ENCODE results near the gene KCNN3.

The KCNN3 gene

DNA sequence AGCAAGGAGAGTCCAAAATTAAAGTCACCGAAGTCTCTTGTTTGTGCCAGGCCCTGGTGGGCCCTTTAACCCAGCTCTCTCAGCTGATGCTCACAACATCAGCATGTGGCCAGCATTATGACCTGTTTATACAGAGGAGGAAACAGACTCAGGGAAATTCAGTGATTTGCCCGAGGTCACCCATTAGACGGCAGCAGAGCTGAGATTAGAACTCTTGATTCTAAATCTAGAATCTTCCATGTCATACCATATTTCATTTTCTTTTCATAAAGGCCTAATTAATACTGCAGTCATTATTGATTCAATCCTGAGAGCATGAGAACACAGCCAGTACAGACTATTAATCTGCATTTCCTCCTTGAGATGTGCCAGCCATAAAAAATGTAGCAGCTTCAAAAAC is 63.7 kb downstream of the KCNN3 start:
- WGBS, 2 experiments, result 86 to 94% methylated on average over 3 of the region's 3 CpGs
- no peak overlapping the region for H3K4me3 ChIP-seq (ENCODE audit: insufficient read depth, low read depth, low read length)
- no peaks in the 10 kb centered on the region for H3K27me3 ChIP-seq (ENCODE audit: control insufficient read depth, insufficient read depth, low read length, poor library complexity, severe bottlenecking)

DNA sequence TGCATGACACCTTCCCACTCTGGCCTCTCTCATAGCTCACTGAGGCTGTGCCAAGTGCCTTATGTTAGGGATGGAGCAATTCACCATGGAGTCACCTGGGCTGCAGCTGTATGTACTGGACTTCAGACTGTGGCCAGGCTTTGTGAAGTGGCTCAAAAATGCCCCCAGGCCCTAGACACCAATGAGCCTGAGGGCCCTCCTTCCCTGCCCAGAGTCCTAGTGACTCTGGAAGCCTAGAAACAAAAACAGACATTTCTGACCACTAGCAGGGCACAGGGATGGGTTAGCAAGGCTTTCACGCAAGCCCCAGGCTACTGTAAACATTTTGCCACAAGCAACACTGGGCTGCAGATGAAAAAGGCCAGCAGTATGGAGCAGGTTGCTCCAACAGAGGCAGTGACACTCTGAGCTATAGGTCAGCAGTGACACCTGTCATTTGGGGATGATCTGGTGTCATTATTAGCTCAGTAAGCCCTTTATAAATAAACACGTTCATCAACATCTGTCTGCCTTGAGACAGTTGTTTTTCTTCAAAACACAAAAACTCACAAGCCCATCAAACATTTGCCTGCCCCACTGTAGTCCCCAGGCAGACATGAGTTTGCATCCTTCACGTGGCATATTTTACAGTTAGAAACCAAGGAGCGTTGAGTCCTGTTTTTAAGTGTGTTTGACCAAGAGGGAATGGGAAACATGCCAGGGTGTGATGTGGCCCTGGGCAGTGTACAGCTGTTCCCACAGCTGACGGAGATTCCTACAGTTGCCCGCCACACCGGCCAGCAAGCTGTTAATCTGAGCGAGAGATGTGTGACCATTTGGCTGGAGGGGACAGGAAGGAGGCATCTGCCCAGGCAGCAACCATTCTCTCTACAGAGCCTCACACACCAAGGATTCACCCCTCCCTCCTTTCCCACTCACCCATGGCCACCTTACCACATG is 66.8 kb downstream of the KCNN3 start:
- peaks cover 15% of the 10 kb centered on the region for H3K4me1 ChIP-seq (ENCODE audit: control insufficient read depth, insufficient read depth, low read length)
- WGBS, 2 experiments, result 91 to 94% methylated on average over 8 of the region's 8 CpGs
- no peaks in the 10 kb centered on the region for H3K27me3 ChIP-seq (ENCODE audit: control insufficient read depth, insufficient read depth, low read length, poor library complexity, severe bottlenecking)

More for the DNA sequence above, 63.7 kb downstream of the KCNN3 start:
- Histone ChIP-seq H3K9me3 (ENCODE audit: control insufficient read depth, low read length) (no peaks in the 10 kb centered on the region), H3K4me1 (ENCODE audit: control insufficient read depth, insufficient read depth, low read length) (peaks cover 15% of the 10 kb centered on the region), H3K36me3 (ENCODE audit: control insufficient read depth, insufficient read depth, low read length) (no peaks in the 10 kb centered on the region), H3K27ac (ENCODE audit: insufficient read depth, low read depth, low read length, poor library complexity, severe bottlenecking) (no peak overlapping the region)

DNA sequence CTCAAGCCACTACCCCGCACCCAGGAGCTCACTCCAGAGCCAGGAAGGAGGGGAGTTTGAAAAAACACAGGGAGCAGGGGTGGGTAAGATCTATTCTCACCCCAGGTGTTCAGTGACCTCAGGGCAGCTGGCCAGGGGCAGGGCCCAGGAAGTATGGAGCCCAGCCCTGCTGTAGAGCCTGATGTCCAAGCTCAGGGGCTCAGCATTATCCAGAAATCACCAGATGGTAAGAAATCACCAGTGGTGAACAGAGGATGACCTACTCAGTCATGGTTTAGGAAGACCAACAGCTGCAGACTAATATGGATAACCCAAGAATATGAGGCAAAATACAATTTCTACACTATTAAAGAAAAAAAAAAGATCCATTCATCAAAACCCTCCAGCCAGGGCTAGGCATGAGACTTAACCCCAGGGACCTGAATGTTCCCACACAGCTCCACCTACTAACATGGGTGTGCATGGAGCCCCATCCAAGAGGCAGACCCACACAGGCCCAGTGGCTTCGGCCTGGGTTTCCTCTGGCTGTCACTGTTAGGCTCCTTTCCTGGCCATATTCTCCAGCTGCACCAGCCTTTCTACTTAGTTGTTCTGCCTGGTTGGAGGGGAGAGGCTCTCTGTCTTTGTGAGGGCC is 67.6 kb downstream of the KCNN3 start:
- H3K4me1 ChIP-seq (ENCODE audit: control insufficient read depth, insufficient read depth, low read length), result peaks cover 11% of the 10 kb centered on the region
- WGBS, 2 experiments, result 91 to 100% methylated on average over 2 of the region's 2 CpGs
- no peaks in the 10 kb centered on the region for H3K27me3 ChIP-seq (ENCODE audit: control insufficient read depth, insufficient read depth, low read length, poor library complexity, severe bottlenecking)
- no peaks in the 10 kb centered on the region for H3K9me3 ChIP-seq (ENCODE audit: control insufficient read depth, low read length)
- H3K4me3 ChIP-seq (ENCODE audit: insufficient read depth, low read depth, low read length), result no peak overlapping the region
- no peak overlapping the region for H3K27ac ChIP-seq (ENCODE audit: insufficient read depth, low read depth, low read length, poor library complexity, severe bottlenecking)
- H3K36me3 ChIP-seq (ENCODE audit: control insufficient read depth, insufficient read depth, low read length), result no peaks in the 10 kb centered on the region

More for the DNA sequence above, 66.8 kb downstream of the KCNN3 start:
- H3K9me3 ChIP-seq (ENCODE audit: control insufficient read depth, low read length), result no peaks in the 10 kb centered on the region
- H3K36me3 ChIP-seq (ENCODE audit: control insufficient read depth, insufficient read depth, low read length), result no peaks in the 10 kb centered on the region
- H3K4me3 ChIP-seq (ENCODE audit: insufficient read depth, low read depth, low read length), result no peak overlapping the region
- no peak overlapping the region for H3K27ac ChIP-seq (ENCODE audit: insufficient read depth, low read depth, low read length, poor library complexity, severe bottlenecking)

DNA sequence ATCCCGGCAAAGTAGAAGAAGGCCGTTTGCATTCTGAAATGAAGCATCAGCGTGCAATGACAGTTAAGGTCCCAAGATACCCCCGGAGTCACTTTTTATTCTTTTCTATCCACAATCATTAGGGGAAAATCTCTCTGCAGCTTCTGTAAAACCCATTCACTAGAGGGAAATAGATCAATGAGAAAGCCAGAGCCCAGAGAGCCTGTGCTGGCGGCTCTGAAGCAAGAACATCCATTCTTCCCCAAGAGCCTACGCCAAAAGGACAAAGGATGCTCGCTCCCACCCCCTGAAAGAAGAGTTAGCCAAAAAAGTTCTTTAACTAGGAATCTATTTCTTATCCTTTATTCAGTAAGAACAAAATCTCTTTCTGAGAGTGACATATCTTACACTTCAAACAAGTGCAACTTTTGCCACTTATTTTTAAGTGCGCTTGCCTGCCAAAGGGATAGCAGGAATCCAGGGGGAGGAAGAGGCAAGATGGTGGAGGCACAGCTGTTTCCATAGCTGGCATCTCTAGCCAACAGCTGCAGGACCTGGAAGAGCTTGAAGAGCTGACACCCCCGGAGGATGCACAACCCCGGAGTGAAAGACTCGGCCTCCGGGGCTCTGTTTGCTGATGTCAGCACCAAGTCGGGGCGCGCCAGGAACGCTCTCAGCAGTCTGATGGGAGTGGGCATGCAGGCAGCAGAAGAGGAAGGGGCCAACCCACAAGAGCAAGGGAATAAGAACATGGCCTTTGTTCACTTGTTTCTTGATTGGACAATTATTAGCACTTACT is 68.7 kb downstream of the KCNN3 start:
- Histone ChIP-seq H3K36me3 (ENCODE audit: control insufficient read depth, insufficient read depth, low read length) (no peaks in the 10 kb centered on the region), H3K9me3 (ENCODE audit: control insufficient read depth, low read length) (no peaks in the 10 kb centered on the region), H3K4me3 (ENCODE audit: insufficient read depth, low read depth, low read length) (no peak overlapping the region), H3K27ac (ENCODE audit: insufficient read depth, low read depth, low read length, poor library complexity, severe bottlenecking) (no peak overlapping the region), H3K4me1 (ENCODE audit: control insufficient read depth, insufficient read depth, low read length) (peaks cover 8% of the 10 kb centered on the region), H3K27me3 (ENCODE audit: control insufficient read depth, insufficient read depth, low read length, poor library complexity, severe bottlenecking) (no peaks in the 10 kb centered on the region)
- 88 to 90% methylated on average over 16 of the region's 16 CpGs for WGBS, 2 experiments

DNA sequence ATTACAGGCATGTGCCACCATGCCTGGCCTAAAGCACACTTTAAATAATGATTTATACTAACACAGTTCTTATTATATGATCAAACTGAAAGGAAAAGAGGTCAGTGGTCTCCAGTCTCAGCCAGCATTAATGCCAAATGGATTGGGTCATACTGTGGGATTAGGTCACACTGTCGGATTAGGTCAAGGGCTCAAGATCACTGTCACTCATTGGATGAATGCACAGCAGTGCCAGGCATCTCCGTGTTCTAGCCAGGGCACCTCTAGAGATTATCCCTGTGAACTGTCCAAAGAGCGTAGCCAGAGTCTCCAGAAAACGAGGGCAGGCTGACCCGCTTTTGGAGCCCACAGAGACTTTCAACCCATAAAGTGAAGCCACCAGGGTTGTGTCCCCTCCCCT is 70.9 kb downstream of the KCNN3 start:
- no peaks in the 10 kb centered on the region for H3K27me3 ChIP-seq (ENCODE audit: control insufficient read depth, insufficient read depth, low read length, poor library complexity, severe bottlenecking)
- 93 to 95% methylated on average over 5 of the region's 5 CpGs for WGBS, 2 experiments
- H3K36me3 ChIP-seq (ENCODE audit: control insufficient read depth, insufficient read depth, low read length), result no peaks in the 10 kb centered on the region
- H3K4me1 ChIP-seq (ENCODE audit: control insufficient read depth, insufficient read depth, low read length), result no peaks in the 10 kb centered on the region
- no peaks in the 10 kb centered on the region for H3K9me3 ChIP-seq (ENCODE audit: control insufficient read depth, low read length)
- H3K4me3 ChIP-seq (ENCODE audit: insufficient read depth, low read depth, low read length), result no peak overlapping the region
- H3K27ac ChIP-seq (ENCODE audit: insufficient read depth, low read depth, low read length, poor library complexity, severe bottlenecking), result no peak overlapping the region

DNA sequence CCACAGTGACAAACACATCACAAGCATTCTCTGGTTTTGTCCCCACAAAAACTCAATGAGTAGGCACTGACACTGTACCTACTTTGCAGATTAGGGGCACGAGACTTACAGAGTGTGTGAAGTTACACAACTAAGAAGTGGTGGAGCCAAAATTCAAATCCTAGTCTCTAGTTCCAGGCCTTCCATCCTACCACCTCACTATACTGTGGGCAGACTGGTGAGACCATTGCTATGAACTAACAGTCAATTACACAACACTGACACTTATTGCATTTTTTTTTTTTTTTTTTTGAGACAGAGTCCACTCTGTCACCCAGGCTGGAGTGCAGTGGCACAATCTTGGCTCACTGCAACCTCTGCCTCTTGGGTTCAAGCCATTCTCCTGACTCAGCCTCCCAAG is 71.4 kb downstream of the KCNN3 start:
- WGBS, 2 experiments, result 79 to 80% methylated on average over 1 of the region's 1 CpG
- no peaks in the 10 kb centered on the region for H3K27me3 ChIP-seq (ENCODE audit: control insufficient read depth, insufficient read depth, low read length, poor library complexity, severe bottlenecking)
- H3K27ac ChIP-seq (ENCODE audit: insufficient read depth, low read depth, low read length, poor library complexity, severe bottlenecking), result no peak overlapping the region

DNA sequence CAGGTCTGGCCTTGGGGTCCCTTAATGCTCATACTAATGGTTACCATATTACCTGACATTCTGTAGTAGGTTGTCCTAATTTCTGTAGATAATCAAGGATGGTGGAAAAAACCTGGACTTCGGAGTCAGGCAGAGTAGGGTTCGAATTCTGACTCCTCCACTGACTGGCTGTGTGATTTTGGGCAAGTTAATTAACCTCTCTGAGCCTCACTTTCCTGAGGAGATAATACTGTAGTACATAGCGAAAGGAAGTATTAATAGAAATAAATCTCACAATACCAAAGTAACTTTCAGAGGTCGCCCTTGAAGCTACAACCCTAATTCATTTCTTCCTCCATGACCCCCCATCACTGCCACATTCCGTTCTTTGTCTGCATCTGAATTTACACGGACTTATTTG is 72.9 kb downstream of the KCNN3 start:
- Histone ChIP-seq H3K4me1 (ENCODE audit: control insufficient read depth, insufficient read depth, low read length) (no peaks in the 10 kb centered on the region), H3K4me3 (ENCODE audit: insufficient read depth, low read depth, low read length) (no peak overlapping the region), H3K27me3 (ENCODE audit: control insufficient read depth, insufficient read depth, low read length, poor library complexity, severe bottlenecking) (no peaks in the 10 kb centered on the region), H3K36me3 (ENCODE audit: control insufficient read depth, insufficient read depth, low read length) (no peaks in the 10 kb centered on the region), H3K27ac (ENCODE audit: insufficient read depth, low read depth, low read length, poor library complexity, severe bottlenecking) (no peak overlapping the region), H3K9me3 (ENCODE audit: control insufficient read depth, low read length) (no peaks in the 10 kb centered on the region)
- WGBS, 2 experiments, result 94 to 95% methylated on average over 5 to 6 of the region's 6 CpGs

More for the DNA sequence above, 71.4 kb downstream of the KCNN3 start:
- Histone ChIP-seq H3K4me3 (ENCODE audit: insufficient read depth, low read depth, low read length) (no peak overlapping the region), H3K9me3 (ENCODE audit: control insufficient read depth, low read length) (no peaks in the 10 kb centered on the region), H3K4me1 (ENCODE audit: control insufficient read depth, insufficient read depth, low read length) (no peaks in the 10 kb centered on the region), H3K36me3 (ENCODE audit: control insufficient read depth, insufficient read depth, low read length) (no peaks in the 10 kb centered on the region)

DNA sequence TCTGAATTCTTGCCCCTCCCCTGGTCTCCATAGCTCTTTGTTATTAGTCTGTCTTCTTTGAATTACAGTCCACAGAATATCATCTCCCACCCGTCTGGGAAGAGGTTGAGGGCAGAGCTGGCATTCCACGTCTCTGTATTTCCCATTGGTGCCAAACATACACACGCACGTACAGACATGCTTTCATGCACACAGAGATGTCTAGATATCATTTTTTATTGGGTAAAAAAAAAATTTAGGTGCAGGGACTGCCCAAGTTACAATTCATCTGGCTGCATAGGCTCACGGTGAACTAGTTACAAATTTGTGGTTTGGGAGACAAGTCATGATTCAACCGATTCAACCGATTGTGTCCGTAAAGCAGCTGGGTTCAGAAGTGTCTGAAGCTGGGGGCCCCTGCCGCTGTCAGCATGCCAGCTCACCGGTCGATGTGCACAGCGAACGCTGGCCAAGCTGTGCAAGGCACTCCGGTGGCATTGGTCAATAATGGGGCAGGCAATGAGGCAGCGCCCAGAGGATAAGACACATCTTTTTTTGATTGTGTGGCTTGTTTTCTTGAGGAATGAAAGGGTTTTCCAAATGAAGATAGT is 73.7 kb downstream of the KCNN3 start:
- H3K27me3 ChIP-seq (ENCODE audit: control insufficient read depth, insufficient read depth, low read length, poor library complexity, severe bottlenecking), result no peaks in the 10 kb centered on the region

DNA sequence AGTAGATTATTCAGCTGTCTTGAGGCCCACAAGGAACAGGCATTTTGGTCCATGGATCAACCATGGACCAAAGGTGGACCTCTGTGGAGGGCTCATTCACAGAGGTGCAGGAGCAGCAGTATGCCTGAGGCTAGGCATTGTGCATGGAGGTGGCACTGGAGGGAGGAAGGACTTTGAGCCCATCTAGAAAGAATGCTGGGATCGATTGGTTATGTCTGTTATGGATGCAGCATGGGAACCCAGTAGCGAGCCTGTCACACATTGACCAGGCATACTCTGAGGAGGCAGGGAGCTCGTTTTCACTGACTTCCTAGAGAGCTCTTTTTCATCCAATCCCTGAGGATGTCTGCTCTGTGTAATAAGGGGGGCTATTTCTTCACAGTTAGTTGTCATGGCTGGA is 75.5 kb downstream of the KCNN3 start:
- WGBS, 2 experiments, result 76 to 92% methylated on average over 3 of the region's 3 CpGs
- Histone ChIP-seq H3K9me3 (ENCODE audit: control insufficient read depth, low read length) (no peaks in the 10 kb centered on the region), H3K36me3 (ENCODE audit: control insufficient read depth, insufficient read depth, low read length) (no peaks in the 10 kb centered on the region), H3K27ac (ENCODE audit: insufficient read depth, low read depth, low read length, poor library complexity, severe bottlenecking) (no peak overlapping the region), H3K4me3 (ENCODE audit: insufficient read depth, low read depth, low read length) (no peak overlapping the region), H3K4me1 (ENCODE audit: control insufficient read depth, insufficient read depth, low read length) (no peaks in the 10 kb centered on the region), H3K27me3 (ENCODE audit: control insufficient read depth, insufficient read depth, low read length, poor library complexity, severe bottlenecking) (no peaks in the 10 kb centered on the region)

More for the DNA sequence above, 73.7 kb downstream of the KCNN3 start:
- 91 to 93% methylated on average over 15 of the region's 15 CpGs for WGBS, 2 experiments
- no peak overlapping the region for H3K27ac ChIP-seq (ENCODE audit: insufficient read depth, low read depth, low read length, poor library complexity, severe bottlenecking)
- H3K9me3 ChIP-seq (ENCODE audit: control insufficient read depth, low read length), result no peaks in the 10 kb centered on the region
- H3K4me3 ChIP-seq (ENCODE audit: insufficient read depth, low read depth, low read length), result no peak overlapping the region
- H3K36me3 ChIP-seq (ENCODE audit: control insufficient read depth, insufficient read depth, low read length), result no peaks in the 10 kb centered on the region
- no peaks in the 10 kb centered on the region for H3K4me1 ChIP-seq (ENCODE audit: control insufficient read depth, insufficient read depth, low read length)
